ENCODE data around the gene SOS2. TPM values are rescaled to one million over a fixed set of nuclear protein-coding genes. Genes with fewer than 3 reads are reported as not detected.

SOS2 gene
- total and polyA plus RNA-seq, 2 of the 4 experiments (the other 2 are of a cell fraction) = 6.3 to 10.9 TPM

GRCh38 chr14:50262865-50263264, 31.5 kb upstream of the SOS2 start:
- Histone ChIP-seq H3K18ac (ENCODE audit: low read depth, low read length) (no peak overlapping the region), H3K14ac (replicated peaks; ENCODE audit: low read depth, low read length) (no peak overlapping the region), H2BK120ac (ENCODE audit: low read depth, low read length) (no peak overlapping the region), H2BK15ac (ENCODE audit: low read depth, low read length) (no peak overlapping the region), H3K36me3 (ENCODE audit: control insufficient read depth, insufficient read depth, low read length) (no peaks in the 10 kb centered on the region), H3K4me1 (ENCODE audit: control insufficient read depth, insufficient read depth, low read length) (no peaks in the 10 kb centered on the region), H2AK9ac (replicated peaks; ENCODE audit: low read depth, low read length, poor library complexity) (no peak overlapping the region), H3K23ac (ENCODE audit: low read depth, low read length) (no peak overlapping the region), H3K27ac (ENCODE audit: insufficient read depth, low read length) (no peak overlapping the region), H3K4me2 (ENCODE audit: low read depth, low read length) (no peak overlapping the region), H3K27me3 (ENCODE audit: control insufficient read depth, insufficient read depth, low read length) (no peaks in the 10 kb centered on the region), H2BK5ac (ENCODE audit: low read depth, low read length, poor library complexity, severe bottlenecking) (no peak overlapping the region), H2AK5ac (ENCODE audit: low read depth, low read length) (no peak overlapping the region), H4K8ac (ENCODE audit: low read depth in 2 of 2, low read length in 2 of 2) (no peak overlapping the region), H3K4me3 (ENCODE audit: insufficient read depth, low read depth, low read length) (no peak overlapping the region), H2BK20ac (ENCODE audit: low read depth, low read length) (no peak overlapping the region), H3K4ac (ENCODE audit: low read depth, low read length) (no peak overlapping the region), H4K91ac (ENCODE audit: insufficient read depth, low read depth, low read length) (no peak overlapping the region), H3K9me1 (ENCODE audit: insufficient read depth, low read length) (no peaks in the 10 kb centered on the region), H2AFZ (replicated peaks; ENCODE audit: low read length, poor library complexity) (no peak overlapping the region), H3K9me3 (ENCODE audit: control insufficient read depth, insufficient read depth, low read length) (no peaks in the 10 kb centered on the region), H4K20me1 (ENCODE audit: insufficient read depth, low read length) (no peaks in the 10 kb centered on the region), H3K79me1 (ENCODE audit: low read depth in 1 of 2, low read length in 2 of 2) (no peaks in the 10 kb centered on the region), H4K5ac (ENCODE audit: low read depth, low read length) (no peak overlapping the region), H3K56ac (ENCODE audit: extremely low read depth, insufficient read depth, low read length) (no peak overlapping the region), H3K9ac (ENCODE audit: low read depth, low read length) (no peak overlapping the region)
- no peak for TF ChIP-seq RCOR1 (IDR thresholded peaks at IDR 0.05; ENCODE audit: insufficient replicate concordance, low read length)
- ChIA-PET POLR2A (ENCODE audit: unreplicated experiment) (no interaction called here), CTCF (interaction anchor here (1.3 kb wide), 1 partner anchor 410 kb away, joined by 3 read pairs; the partner anchor contains the start of gene NEMF)
- in situ Hi-C loops (cut with MboI; ENCODE audit: low sequenced_read_pairs) (no loop called here), intact Hi-C loops (cut with micrococcal nuclease) (loop anchor here (5.0 kb wide), 1 partner anchor 34 kb away; no protein-coding TSS in a partner anchor), dilution Hi-C loops (cut with HindIII; ENCODE audit: low sequenced_read_pairs, unreplicated experiment) (no loop called here)
- no TSS peak for BruUV-seq (replicated peaks)
- ATAC-seq (ENCODE audit: low read depth) (no peak), DNase-seq (no peak)
- no CpG with 5 or more reads among the region's 2 CpGs for WGBS, 2 experiments (ENCODE audit: extremely low coverage in 2 of 2, insufficient read length in 1 of 2)
